ENCODE measurements around the gene CEPT1. TPM values are rescaled to one million over a fixed set of nuclear protein-coding genes. Genes with fewer than 3 reads are reported as not detected.

Gene CEPT1
- total RNA-seq, 1 experiment from 2014 or later: 29.3 TPM

- no peak for ATAC-seq
- peaks cover 17% of the 10 kb centered on the region for H3K4me1 Mint-ChIP-seq
- peaks cover 4% of the 10 kb centered on the region; the same call in 1 of the 2 replicates for H3K9me3 Mint-ChIP-seq
- no peak within 1 kb of the TSS for H3K4me3 Mint-ChIP-seq
- no peaks in the 10 kb centered on the region for H3K36me3 Mint-ChIP-seq
- H3K27ac Mint-ChIP-seq: no peak within 1 kb of the TSS
- peaks cover 4% of the 10 kb centered on the region for H3K27me3 Mint-ChIP-seq (ENCODE audit: low read depth)
- ChIA-PET CTCF (interaction anchor here (0.8 kb wide), 1 partner anchor 106 kb away, joined by 3 read pairs; no protein-coding TSS in a partner anchor), POLR2A (no interaction called here)
- TF ChIP-seq CREM (CRISPR knock-in tag; IDR thresholded peaks at IDR 0.05) (no peak), IRF2 (CRISPR knock-in tag; IDR thresholded peaks at IDR 0.05; ENCODE audit: borderline replicate concordance, low read depth) (no peak), AFF4 (CRISPR knock-in tag; IDR thresholded peaks at IDR 0.05; ENCODE audit: borderline replicate concordance) (no peak)
- no peak for DNase-seq (ENCODE audit: low spot score)
Measured at GRCh38 chr1:111227434-111227833, 87.4 kb downstream of the CEPT1 start, which contains the start of gene CHI3L2. Gene CHI3L2 (plus strand): TSS chr1:111227713. CDS start chr1:111227730, 17 bp downstream.

DNA sequence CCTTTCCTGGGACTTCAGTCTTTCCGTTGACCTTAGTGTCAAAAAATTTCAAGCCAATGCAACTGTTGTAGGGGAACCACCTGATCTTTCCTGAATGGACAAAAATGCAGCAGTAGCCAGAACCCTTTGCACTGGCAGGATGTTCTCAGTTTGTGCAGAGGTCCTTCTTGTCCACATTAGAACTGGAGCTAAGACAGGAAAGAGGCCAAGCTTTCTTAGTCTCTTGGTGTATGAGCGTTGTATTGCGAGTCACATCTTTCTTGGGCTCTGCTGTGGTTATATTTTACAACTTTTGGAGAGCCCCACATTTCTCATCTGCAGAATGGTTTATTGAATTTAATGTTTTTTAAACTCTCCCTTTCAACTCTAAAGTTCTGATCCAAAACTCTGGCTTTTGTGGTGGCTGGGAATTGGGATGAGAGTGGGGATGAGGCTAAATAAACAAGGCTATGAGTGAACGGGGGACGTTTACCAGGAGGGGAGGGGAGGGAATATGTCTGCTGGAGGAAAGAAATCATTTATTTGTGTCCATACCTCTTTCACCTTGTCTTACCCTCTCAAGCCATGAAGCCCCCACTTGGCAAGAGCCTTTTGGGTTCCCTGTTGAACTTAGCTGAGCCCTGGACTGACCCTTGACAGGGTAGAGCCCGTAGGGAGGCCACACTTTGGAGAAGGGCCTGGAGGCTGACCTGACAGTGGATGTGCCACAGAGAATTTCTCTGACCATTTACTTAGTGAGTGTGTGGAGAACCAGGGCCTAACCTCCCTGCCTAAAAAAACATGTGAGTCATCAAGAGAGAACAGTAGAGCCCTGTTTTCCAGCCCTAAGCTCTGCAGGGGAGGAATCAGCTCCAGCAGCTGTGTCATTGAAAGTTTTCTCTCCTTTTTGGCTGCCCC is 88.1 kb downstream of the CEPT1 start:
- peaks cover 10% of the 10 kb centered on the region; the same call in 1 of the 2 replicates for H3K9me3 Mint-ChIP-seq
- H3K36me3 Mint-ChIP-seq: no peaks in the 10 kb centered on the region
- DNase-seq (ENCODE audit: low spot score): no peak
- TF ChIP-seq AFF4 (CRISPR knock-in tag; IDR thresholded peaks at IDR 0.05; ENCODE audit: borderline replicate concordance) (no peak), ZNF671 (CRISPR knock-in tag; IDR thresholded peaks at IDR 0.05) (no peak), FOXJ3 (CRISPR knock-in tag; IDR thresholded peaks at IDR 0.05; ENCODE audit: borderline replicate concordance) (no peak), TEAD4 (CRISPR knock-in tag; IDR thresholded peaks at IDR 0.05) (no peak), JUN (CRISPR knock-in tag; IDR thresholded peaks at IDR 0.05) (no peak), CTCF (IDR thresholded peaks at IDR 0.05) (no peak), NR3C1 (CRISPR knock-in tag; conservative IDR thresholded peaks at IDR 0.05; ENCODE audit: low read depth) (no peak), CREB1 (CRISPR knock-in tag; IDR thresholded peaks at IDR 0.05) (no peak), TP53 (CRISPR knock-in tag; IDR thresholded peaks at IDR 0.05) (no peak), NFYB (CRISPR knock-in tag; conservative IDR thresholded peaks at IDR 0.05; ENCODE audit: low read depth) (no peak), NR2C2 (CRISPR knock-in tag; IDR thresholded peaks at IDR 0.05) (no peak), SOX15 (CRISPR knock-in tag; IDR thresholded peaks at IDR 0.05) (no peak), ATF3 (CRISPR knock-in tag; conservative IDR thresholded peaks at IDR 0.05) (no peak), EMX1 (CRISPR knock-in tag; IDR thresholded peaks at IDR 0.05) (no peak), FOXK1 (CRISPR knock-in tag; IDR thresholded peaks at IDR 0.05) (no peak), KAT7 (CRISPR knock-in tag; IDR thresholded peaks at IDR 0.05; ENCODE audit: borderline replicate concordance) (no peak), TEAD1 (CRISPR knock-in tag; IDR thresholded peaks at IDR 0.05) (no peak)
- TF ChIP-seq, protein P1, sequence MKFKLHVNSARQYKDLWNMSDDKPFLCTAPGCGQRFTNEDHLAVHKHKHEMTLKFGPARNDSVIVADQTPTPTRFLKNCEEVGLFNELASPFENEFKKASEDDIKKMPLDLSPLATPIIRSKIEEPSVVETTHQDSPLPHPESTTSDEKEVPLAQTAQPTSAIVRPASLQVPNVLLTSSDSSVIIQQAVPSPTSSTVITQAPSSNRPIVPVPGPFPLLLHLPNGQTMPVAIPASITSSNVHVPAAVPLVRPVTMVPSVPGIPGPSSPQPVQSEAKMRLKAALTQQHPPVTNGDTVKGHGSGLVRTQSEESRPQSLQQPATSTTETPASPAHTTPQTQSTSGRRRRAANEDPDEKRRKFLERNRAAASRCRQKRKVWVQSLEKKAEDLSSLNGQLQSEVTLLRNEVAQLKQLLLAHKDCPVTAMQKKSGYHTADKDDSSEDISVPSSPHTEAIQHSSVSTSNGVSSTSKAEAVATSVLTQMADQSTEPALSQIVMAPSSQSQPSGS (CRISPR knock-in tag; IDR thresholded peaks at IDR 0.05; ENCODE audit: borderline replicate concordance, low read depth): no peak
- TF ChIP-seq, protein P2, sequence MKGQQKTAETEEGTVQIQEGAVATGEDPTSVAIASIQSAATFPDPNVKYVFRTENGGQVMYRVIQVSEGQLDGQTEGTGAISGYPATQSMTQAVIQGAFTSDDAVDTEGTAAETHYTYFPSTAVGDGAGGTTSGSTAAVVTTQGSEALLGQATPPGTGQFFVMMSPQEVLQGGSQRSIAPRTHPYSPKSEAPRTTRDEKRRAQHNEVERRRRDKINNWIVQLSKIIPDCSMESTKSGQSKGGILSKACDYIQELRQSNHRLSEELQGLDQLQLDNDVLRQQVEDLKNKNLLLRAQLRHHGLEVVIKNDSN (CRISPR knock-in tag; IDR thresholded peaks at IDR 0.05): no peak
- TF ChIP-seq, protein P3, sequence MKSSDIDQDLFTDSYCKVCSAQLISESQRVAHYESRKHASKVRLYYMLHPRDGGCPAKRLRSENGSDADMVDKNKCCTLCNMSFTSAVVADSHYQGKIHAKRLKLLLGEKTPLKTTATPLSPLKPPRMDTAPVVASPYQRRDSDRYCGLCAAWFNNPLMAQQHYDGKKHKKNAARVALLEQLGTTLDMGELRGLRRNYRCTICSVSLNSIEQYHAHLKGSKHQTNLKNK (CRISPR knock-in tag; IDR thresholded peaks at IDR 0.05): no peak
- H3K4me1 Mint-ChIP-seq: peaks cover 13% of the 10 kb centered on the region
- CTCF ChIA-PET: no interaction called here
- H3K27ac Mint-ChIP-seq: no peak overlapping the region
- H3K4me3 Mint-ChIP-seq: no peak overlapping the region
- ATAC-seq: no peak
- peaks cover 4% of the 10 kb centered on the region for H3K27me3 Mint-ChIP-seq (ENCODE audit: low read depth)
- POLR2A ChIA-PET: no interaction called here
